A204.1 (cell line): ENCODE measurements around the gene CARD14.
"Not testable (repeated sequence)": the region's sequence is repeated elsewhere in the genome, so short reads cannot be mapped to it uniquely, and the experiment has no call there.

Experiments
- FAIRE-seq: peaks from 2 replicates; lab custom pipeline; 2012; peaks lifted over from hg19 to GRCh38; lab: Jason Lieb, UNC

Gene CARD14

DNA sequence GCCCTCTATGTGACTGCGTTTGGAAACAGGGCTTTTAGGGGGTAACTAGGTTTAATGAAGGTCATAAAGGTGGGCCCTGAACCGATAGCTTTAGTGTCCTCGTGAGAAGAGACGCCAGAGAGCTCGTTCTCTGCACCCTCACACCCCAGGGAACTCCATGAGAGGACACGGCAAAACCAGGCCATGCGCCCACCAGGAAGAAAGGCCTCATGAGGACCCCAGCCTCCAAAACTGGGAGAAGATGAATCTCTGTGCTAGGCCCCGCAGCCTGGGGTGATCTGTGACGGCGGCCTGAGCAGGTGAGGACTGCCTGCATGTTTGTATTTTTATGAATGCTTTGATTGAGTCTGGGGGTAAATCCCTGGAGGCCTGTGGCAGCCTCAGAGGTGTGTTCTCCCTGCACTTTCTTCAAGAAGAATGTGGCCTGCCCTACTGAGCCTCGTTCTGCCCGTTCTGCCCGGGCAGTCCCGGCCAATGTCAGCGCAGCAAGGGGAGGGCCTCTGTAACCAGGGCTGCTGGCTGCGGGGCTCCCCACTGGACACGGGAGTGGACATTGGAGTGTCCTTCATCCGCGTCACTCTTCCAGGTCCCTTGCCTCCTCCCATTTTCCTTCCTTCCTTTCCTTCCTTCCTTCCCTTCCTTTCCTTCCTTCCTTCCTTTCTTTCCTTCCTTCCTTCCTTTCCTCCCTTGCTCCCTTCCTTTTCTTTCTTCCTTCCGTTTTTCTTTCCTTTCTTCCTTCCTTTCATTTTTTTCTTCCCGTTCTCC lies 84.0 kb downstream of the CARD14 start:
- no peak for FAIRE-seq

GRCh38 chr17:80254396-80255251 lies 84.8 kb downstream of the CARD14 start:
- no peak for FAIRE-seq

- FAIRE-seq, result no peak
Observed at GRCh38 chr17:80256034-80256350, 86.2 kb downstream of the CARD14 start.

- FAIRE-seq, result no peak
Observed at GRCh38 chr17:80257716-80258213, 87.9 kb downstream of the CARD14 start.

DNA sequence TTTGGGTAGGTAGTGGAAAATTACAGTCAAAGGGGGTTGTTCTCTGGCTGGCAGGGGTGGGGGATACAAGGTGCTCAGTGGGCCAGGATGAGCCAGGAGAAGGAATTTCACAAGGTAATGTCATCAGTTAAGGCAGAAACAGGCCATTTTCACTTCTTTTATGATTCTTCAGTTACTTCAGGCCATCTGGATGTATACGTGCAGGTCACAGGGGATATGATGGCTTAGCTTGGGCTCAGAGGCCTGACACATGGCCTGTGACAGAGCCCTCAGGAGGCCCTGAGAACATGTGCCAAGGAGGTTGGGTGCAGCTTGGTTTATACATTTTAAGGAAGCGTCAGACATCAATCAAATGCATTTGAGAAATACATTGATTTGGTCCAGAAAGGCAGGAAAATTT lies 88.5 kb downstream of the CARD14 start:
- not testable (repeated sequence) for FAIRE-seq
